Ecto neural progenitor cell (in vitro differentiated cells): Measurements from ENCODE around the gene SENP5.

ENCODE experiments used
- DNase-seq: peaks from one replicate; pipeline ENCODE4 v3.0.0-alpha.2; 2018; ENCODE audit warnings: low spot score

SENP5 gene

DNA sequence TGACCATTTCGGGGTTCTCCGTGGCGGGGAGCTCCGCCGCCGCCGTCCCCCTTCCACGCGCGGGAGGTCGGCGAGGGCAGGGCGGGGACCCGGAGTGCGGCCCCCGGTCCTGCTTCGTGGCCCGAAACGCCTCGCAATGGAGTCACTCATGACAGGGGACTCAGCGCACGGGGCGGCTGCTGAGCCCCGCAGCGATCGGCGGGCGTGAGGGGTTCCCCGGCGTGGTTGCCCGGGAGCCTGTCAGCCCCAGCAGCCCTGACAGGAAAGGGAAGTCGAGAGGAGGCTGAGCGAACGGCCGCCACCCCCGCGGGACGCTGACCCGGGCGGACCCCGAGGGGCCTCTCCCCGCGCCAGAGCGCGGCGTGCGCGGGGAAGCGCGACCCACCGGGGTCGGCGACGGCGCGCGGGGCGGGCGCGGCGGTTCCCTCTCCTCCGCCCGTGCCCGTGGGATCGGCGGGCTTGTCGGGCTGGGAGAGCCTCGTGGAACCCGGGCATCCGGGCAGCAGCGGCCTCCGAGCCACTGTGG, 101.5 kb downstream of the SENP5 start:
- peak; percentile 63 for DNase-seq

DNA sequence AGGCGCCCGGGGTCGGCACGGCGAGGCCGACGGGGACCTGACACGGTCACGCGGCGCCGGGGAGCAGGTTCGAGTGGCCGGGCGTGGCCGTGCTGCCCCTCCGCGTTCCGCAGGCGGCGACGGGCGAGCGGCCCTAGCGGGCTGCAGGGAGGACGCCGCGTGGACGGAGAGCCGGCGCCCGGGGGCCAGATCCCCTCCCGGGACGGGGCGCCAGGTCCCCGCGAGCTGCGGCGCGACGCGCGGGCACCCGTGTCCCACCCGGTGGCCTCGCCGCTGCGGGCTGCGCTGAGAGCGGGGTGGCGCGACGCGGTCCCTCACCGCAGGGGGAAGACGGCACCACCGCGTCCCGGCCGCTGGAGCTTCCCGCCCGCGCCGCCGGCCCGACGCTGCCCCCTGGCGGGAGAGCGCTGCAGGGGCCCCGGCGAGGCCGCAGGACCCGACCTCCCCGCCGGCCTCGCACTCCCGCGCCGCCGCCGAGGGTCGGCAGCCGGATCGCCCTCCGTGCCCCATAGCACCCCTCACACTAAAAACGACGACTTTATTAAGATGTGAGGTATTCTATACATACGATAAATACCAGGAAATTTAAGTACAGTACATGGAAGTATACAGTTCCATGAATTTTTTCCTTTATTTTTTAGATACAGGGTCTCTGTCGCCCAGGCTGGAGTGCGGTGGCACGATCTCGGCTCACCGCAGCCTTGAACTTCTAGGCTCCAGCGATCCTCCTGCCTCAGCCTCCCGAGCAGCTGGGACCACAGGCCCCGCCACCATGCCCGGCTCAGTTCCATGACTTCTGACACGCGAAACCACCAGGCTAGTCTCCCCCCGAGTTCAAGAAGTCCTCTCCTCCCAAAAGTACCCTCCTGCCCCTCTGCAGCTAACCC, 102.2 kb downstream of the SENP5 start:
- DNase-seq: peak; percentile 84

GRCh38 chr3:196970547-196971093, 102.9 kb downstream of the SENP5 start:
- peak; percentile 44 for DNase-seq

DNA sequence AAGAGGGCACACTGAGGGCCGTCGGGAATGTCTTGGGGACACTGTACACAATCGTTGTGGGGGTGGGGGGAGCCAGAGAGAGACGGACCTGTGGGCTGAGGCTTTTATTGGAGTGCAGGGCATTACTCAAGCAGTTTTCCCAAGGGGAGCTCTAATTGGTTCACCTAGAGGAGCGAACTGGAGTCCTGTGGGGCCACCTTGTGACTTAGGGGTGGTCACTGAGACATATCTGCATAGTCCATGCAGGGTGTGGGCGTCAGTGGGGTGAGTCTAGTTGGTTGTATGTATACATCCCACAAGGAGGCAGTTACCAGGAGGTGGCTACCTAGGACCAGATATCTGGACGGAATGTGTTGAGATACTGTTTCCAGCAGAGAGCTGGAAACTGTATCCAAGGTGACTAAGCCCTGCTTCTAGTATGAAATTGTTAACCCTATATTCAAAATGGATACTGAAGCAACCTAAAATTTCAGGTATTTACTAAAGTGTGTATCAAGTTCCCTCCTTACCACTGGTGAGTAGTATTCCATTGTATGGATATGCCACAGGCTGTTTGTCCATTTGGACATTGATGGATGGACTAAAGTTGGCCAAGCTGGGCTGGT, 103.5 kb downstream of the SENP5 start:
- DNase-seq: no peak

GRCh38 chr3:196974661-196975060, 106.9 kb downstream of the SENP5 start:
- no peak for DNase-seq

GRCh38 chr3:196975349-196975748, 107.6 kb downstream of the SENP5 start:
- DNase-seq: no peak

- DNase-seq: no peak
These were observed 109.2 kb downstream of the SENP5 start for GRCh38 chr3:196976941-196977340.

GRCh38 chr3:196979545-196979944, 111.8 kb downstream of the SENP5 start:
- DNase-seq: no peak

DNA sequence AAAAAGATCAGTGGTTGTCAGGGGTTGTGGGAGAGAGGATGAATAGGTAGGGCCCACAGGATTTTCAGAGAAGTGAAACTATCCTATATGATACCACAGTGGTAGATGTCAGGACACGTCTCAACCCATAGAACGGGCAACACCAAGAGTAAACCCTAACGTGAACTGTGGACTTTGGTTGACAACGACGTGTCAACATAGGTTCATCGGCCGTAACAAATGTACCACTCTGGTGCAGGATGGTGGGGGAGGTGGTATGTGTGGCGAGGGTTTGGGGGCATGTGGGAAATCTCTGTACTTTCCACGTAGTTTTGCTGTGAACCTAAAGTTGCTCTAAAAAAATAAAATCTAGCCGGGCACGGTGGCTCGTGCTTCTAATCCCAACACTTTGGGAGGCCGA, 113.9 kb downstream of the SENP5 start:
- DNase-seq: no peak

DNA sequence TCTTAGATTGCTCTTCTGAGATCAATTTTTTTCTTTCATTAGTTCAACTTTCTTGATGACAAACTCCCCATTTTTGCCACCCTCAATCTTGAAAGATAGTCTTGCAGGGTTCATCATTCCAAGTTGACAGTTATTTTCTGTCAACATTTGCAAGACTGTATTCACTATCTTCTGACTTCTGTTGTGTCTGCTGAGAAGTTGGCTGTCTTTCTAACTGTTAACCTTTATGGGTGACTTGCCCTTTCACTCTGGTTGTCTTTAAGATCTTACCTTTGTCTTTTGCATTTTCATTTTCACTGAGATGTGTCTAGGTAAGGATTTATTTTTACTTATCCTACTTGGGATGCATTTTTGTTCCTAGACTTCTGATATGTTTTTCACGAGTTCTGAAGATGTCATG, 115.5 kb downstream of the SENP5 start:
- no peak for DNase-seq
